AG04450 (cell line): Measurements from ENCODE around the gene DIABLO. TPM values are rescaled to one million over a fixed set of nuclear protein-coding genes. Genes with fewer than 3 reads are reported as not detected.

Source experiments
- CTCF ChIA-PET: fragments of 300-600, 350-600 bp; formaldehyde crosslinking; extraction: SDS; loops from one replicate; lab custom pipeline; 2022; ENCODE audit warnings: antibody characterized with exemption, inconsistent platforms; lab: Charles Lee
- POLR2A ChIA-PET: fragments of 350-600 bp; formaldehyde crosslinking; extraction: SDS; loops from one replicate; lab custom pipeline; 2021; ENCODE audit warnings: antibody characterized with exemption, inconsistent platforms; lab: Yijun Ruan, JAX
- DNase-seq: peaks from one replicate; pipeline ENCODE4 v3.0.0-alpha.2; 2011; ENCODE audit warnings: low read depth, low spot score
- H3K27ac ChIP-seq: one replicate; pipeline ENCODE4 v1.5.1; 2012; ENCODE audit warnings: low read depth, low read length, control low read depth
- H3K27me3 ChIP-seq: one replicate; pipeline ENCODE4 v1.6.0; 2012; ENCODE audit warnings: low read length; ENCODE audit not compliant: control insufficient read depth, insufficient read depth
- H3K4me3 ChIP-seq: 2 replicates; pipeline ENCODE4 v1.5.1; 2011; ENCODE audit warnings: mild to moderate bottlenecking, low read depth, low read length, control low read depth
- H3K9me3 ChIP-seq: 2 replicates; pipeline ENCODE4 v1.5.1; 2012; ENCODE audit warnings: low read length; ENCODE audit not compliant: control insufficient read depth, insufficient read depth
- CTCF ChIP-seq: IDR thresholded peaks from 2 replicates; pipeline ENCODE4 v1.5.1; 2011; ENCODE audit warnings: low read depth, low read length, control low read depth, inconsistent platforms
- polyA plus RNA-seq: library from polyadenylated mRNA; depleted of rRNA; stranded (reverse); fragments of >200 nt; gene quantifications from 2 replicates; pipeline ENCODE4 v1.2.3, GENCODE V29; 2011

Gene DIABLO
- polyA plus RNA-seq, 1 experiment = 59.6 TPM

- DNase-seq = no peak
- ChIA-PET CTCF (interaction anchor here (0.7 to 2.5 kb wide), 15 partner anchors 21 to 273 kb away, joined by 3 to 32 read pairs (median 4); no protein-coding TSS in a partner anchor), POLR2A (no interaction called here)
- no peak for TF ChIP-seq CTCF
- Histone ChIP-seq H3K9me3 (0 out of 2 replicates have a peak, but pooled peaks cover 3% of the 10 kb centered on the region), H3K27ac (no peak overlapping the region), H3K4me3 (no peak overlapping the region), H3K27me3 (no peaks in the 10 kb centered on the region)
These were observed 36.0 kb downstream of the DIABLO start for GRCh38 chr12:122189626-122190475.

GRCh38 chr12:122187466-122187865 is 38.4 kb downstream of the DIABLO start:
- Histone ChIP-seq H3K9me3 (peaks cover 4% of the 10 kb centered on the region), H3K27ac (no peak overlapping the region), H3K4me3 (no peak overlapping the region), H3K27me3 (no peaks in the 10 kb centered on the region)
- CTCF ChIA-PET = no interaction called here
- no peak for DNase-seq
- no peak for TF ChIP-seq CTCF
- POLR2A ChIA-PET = no interaction called here

GRCh38 chr12:122185494-122186082 is 40.3 kb downstream of the DIABLO start:
- POLR2A ChIA-PET = no interaction called here
- H3K27me3 ChIP-seq = no peaks in the 10 kb centered on the region

GRCh38 chr12:122185079-122185478 is 40.8 kb downstream of the DIABLO start:
- no peak overlapping the region for H3K27ac ChIP-seq
- TF ChIP-seq CTCF = no peak
- H3K9me3 ChIP-seq = peaks cover 4% of the 10 kb centered on the region
- H3K27me3 ChIP-seq = no peaks in the 10 kb centered on the region
- POLR2A ChIA-PET = no interaction called here
- no peak for DNase-seq
- CTCF ChIA-PET = no interaction called here
- H3K4me3 ChIP-seq = no peak overlapping the region

More at GRCh38 chr12:122185494-122186082, 40.3 kb downstream of the DIABLO start:
- no peak overlapping the region for H3K27ac ChIP-seq
- DNase-seq = no peak
- H3K9me3 ChIP-seq = peaks cover 4% of the 10 kb centered on the region
- TF ChIP-seq CTCF = no peak
- CTCF ChIA-PET = no interaction called here
- no peak overlapping the region for H3K4me3 ChIP-seq

GRCh38 chr12:122184517-122184916 is 41.3 kb downstream of the DIABLO start:
- DNase-seq = no peak
- ChIA-PET POLR2A (no interaction called here), CTCF (no interaction called here)
- H3K4me3 ChIP-seq = no peak overlapping the region
- no peak for TF ChIP-seq CTCF
- no peaks in the 10 kb centered on the region for H3K27me3 ChIP-seq
- peaks cover 4% of the 10 kb centered on the region for H3K9me3 ChIP-seq
- no peak overlapping the region for H3K27ac ChIP-seq
